ENCODE results near the gene NDUFA12. TPM values are rescaled to one million over a fixed set of nuclear protein-coding genes. Genes with fewer than 3 reads are reported as not detected.
A peak's percentile ranks its signal among the peaks of the same experiment; 100 is the strongest.

The NDUFA12 gene
- 100 to 1,000 TPM; 147 to 160 TPM for total RNA-seq

- Mint-ChIP-seq H3K27ac (peak within 1 kb of the TSS; percentile 86), H3K4me1 (ENCODE audit: low read depth) (peaks cover 51% of the 10 kb centered on the region), H3K36me3 (ENCODE audit: low read depth) (peaks cover 35% of the 10 kb centered on the region), H3K4me3 (peak within 1 kb of the TSS; percentile 89), H3K9me3 (peaks cover 15% of the 10 kb centered on the region), H3K27me3 (ENCODE audit: low read depth) (no peaks in the 10 kb centered on the region)
- CTCF ChIA-PET, result interaction anchor here (0.7 to 1.4 kb wide), 3 partner anchors 11 to 532 kb away, joined by 3 to 4 read pairs (median 3); no protein-coding TSS in a partner anchor
- peak; percentile 97 for DNase-seq
- intact Hi-C loops (cut with micrococcal nuclease), result loop anchor here (1.0 to 10.0 kb wide), 12 partner anchors 15 to 1191 kb away; partner anchors contain the start of genes CEP83, ELK3, FGD6 and METAP2
These were observed at the start of gene NDUFA12 for GRCh38 chr12:95003213-95003920. NDUFA12 (minus strand) TSS chr12:95003697; CDS start chr12:95003680, 17 bp downstream.

- DNase-seq, result no peak
- no peaks in the 10 kb centered on the region for H3K9me3 Mint-ChIP-seq
- no peak overlapping the region for H3K4me3 Mint-ChIP-seq
- H3K36me3 Mint-ChIP-seq (ENCODE audit: low read depth), result peaks cover 22% of the 10 kb centered on the region
- H3K27me3 Mint-ChIP-seq (ENCODE audit: low read depth), result no peaks in the 10 kb centered on the region
- no peaks in the 10 kb centered on the region for H3K4me1 Mint-ChIP-seq (ENCODE audit: low read depth)
- intact Hi-C loops (cut with micrococcal nuclease), result no loop called here
- CTCF ChIA-PET, result no interaction called here
- H3K27ac Mint-ChIP-seq, result no peak overlapping the region
These were observed 47.7 kb upstream of the NDUFA12 start for GRCh38 chr12:95051241-95051640.

DNA sequence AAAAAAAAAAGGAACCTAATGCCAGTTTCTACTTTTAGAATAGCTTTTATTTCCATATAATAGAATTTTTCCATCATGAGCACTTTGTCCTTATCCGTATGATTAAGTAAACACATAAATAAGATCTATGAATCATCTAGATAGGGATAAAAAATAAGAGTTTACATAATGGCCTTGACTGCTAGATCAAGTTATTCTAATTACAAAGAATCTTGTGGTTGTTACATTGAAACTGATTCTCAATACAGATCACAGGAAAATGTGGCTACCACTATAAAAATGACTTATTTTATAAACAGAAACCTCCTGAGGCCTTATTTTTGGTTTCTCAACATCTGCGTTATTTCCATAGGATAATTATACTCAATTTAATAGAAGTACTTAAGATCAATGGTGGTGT, 34.4 kb upstream of the NDUFA12 start:
- H3K27ac Mint-ChIP-seq, result no peak overlapping the region
- CTCF ChIA-PET, result no interaction called here
- peaks cover 24% of the 10 kb centered on the region for H3K36me3 Mint-ChIP-seq (ENCODE audit: low read depth)
- H3K9me3 Mint-ChIP-seq, result no peaks in the 10 kb centered on the region
- no peak for DNase-seq
- peaks cover 12% of the 10 kb centered on the region for H3K4me1 Mint-ChIP-seq (ENCODE audit: low read depth)
- H3K27me3 Mint-ChIP-seq (ENCODE audit: low read depth), result no peaks in the 10 kb centered on the region
- intact Hi-C loops (cut with micrococcal nuclease), result no loop called here
- no peak overlapping the region for H3K4me3 Mint-ChIP-seq

GRCh38 chr12:95034750-95035149, 31.3 kb upstream of the NDUFA12 start:
- no peak overlapping the region for H3K4me3 Mint-ChIP-seq
- H3K27ac Mint-ChIP-seq, result no peak overlapping the region
- H3K4me1 Mint-ChIP-seq (ENCODE audit: low read depth), result peaks cover 12% of the 10 kb centered on the region
- H3K27me3 Mint-ChIP-seq (ENCODE audit: low read depth), result no peaks in the 10 kb centered on the region
- intact Hi-C loops (cut with micrococcal nuclease), result no loop called here
- CTCF ChIA-PET, result interaction anchor here (0.9 kb wide), 1 partner anchor 38 kb away, joined by 3 read pairs; the partner anchor contains the start of gene NR2C1
- no peak for DNase-seq
- peaks cover 20% of the 10 kb centered on the region for H3K36me3 Mint-ChIP-seq (ENCODE audit: low read depth)
- no peaks in the 10 kb centered on the region for H3K9me3 Mint-ChIP-seq

- Mint-ChIP-seq H3K27ac (no peak overlapping the region), H3K27me3 (ENCODE audit: low read depth) (no peaks in the 10 kb centered on the region), H3K36me3 (ENCODE audit: low read depth) (peaks cover 13% of the 10 kb centered on the region), H3K9me3 (no peaks in the 10 kb centered on the region), H3K4me3 (no peak overlapping the region), H3K4me1 (ENCODE audit: low read depth) (no peaks in the 10 kb centered on the region)
- DNase-seq, result no peak
- CTCF ChIA-PET, result interaction anchor here (0.6 kb wide), 1 partner anchor 77 kb away, joined by 3 read pairs; no protein-coding TSS in a partner anchor
- intact Hi-C loops (cut with micrococcal nuclease), result no loop called here
These were observed 19.0 kb upstream of the NDUFA12 start for GRCh38 chr12:95022477-95022876.

DNA sequence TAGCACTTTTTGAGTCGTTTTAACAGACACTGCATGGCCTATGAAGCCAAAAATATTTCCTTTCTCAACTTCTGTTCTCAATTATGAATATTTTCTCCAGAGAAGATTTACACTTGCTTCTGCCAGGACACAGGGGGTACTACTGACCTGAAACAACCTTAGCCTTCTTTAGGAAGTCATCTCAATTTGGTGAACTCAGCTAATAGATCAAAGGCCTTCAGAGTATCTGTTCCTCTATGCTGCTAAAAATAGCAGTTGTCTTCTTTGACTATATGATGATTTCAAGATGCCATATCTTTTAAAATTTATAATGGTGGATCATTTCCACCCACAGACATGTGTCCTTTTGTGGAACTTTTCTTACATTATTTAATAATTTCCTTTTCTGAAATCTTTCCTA, 14.0 kb upstream of the NDUFA12 start:
- Mint-ChIP-seq H3K4me3 (no peak overlapping the region), H3K9me3 (peaks cover 3% of the 10 kb centered on the region), H3K36me3 (ENCODE audit: low read depth) (peaks cover 11% of the 10 kb centered on the region), H3K4me1 (ENCODE audit: low read depth) (peaks cover under 1% of the 10 kb centered on the region), H3K27me3 (ENCODE audit: low read depth) (no peaks in the 10 kb centered on the region), H3K27ac (no peak overlapping the region)
- intact Hi-C loops (cut with micrococcal nuclease), result no loop called here
- CTCF ChIA-PET, result interaction anchor here (0.9 kb wide), 1 partner anchor 47 kb away, joined by 4 read pairs; no protein-coding TSS in a partner anchor
- no peak for DNase-seq

DNA sequence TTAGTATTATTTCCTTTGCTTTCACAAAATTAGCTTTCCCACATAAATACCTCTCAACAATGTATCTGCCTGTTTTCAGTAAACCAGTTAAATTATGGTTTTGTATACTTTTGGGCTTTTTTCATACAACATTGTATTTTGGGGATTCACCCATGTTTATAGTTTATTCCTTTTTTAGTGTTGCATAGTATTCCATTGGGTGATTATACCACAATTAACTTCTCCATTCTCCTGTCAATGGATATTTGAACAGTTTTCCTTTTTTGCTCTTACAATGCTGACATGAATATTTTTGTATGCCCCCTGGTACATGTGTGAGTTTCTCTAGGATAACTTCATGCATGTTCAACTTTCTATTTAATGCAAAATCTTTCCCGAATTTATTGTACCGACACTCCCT, 12.6 kb upstream of the NDUFA12 start:
- DNase-seq, result no peak
- peaks cover 3% of the 10 kb centered on the region for H3K9me3 Mint-ChIP-seq
- peaks cover 4% of the 10 kb centered on the region for H3K4me1 Mint-ChIP-seq (ENCODE audit: low read depth)
- intact Hi-C loops (cut with micrococcal nuclease), result no loop called here
- H3K27ac Mint-ChIP-seq, result no peak overlapping the region
- peaks cover 9% of the 10 kb centered on the region for H3K36me3 Mint-ChIP-seq (ENCODE audit: low read depth)
- CTCF ChIA-PET, result no interaction called here
- H3K27me3 Mint-ChIP-seq (ENCODE audit: low read depth), result no peaks in the 10 kb centered on the region
- H3K4me3 Mint-ChIP-seq, result no peak overlapping the region

- no peak for DNase-seq
- intact Hi-C loops (cut with micrococcal nuclease), result no loop called here
- H3K27ac Mint-ChIP-seq, result no peak overlapping the region
- H3K4me3 Mint-ChIP-seq, result no peak overlapping the region
- H3K27me3 Mint-ChIP-seq (ENCODE audit: low read depth), result no peaks in the 10 kb centered on the region
- H3K9me3 Mint-ChIP-seq, result peaks cover 3% of the 10 kb centered on the region
- H3K36me3 Mint-ChIP-seq (ENCODE audit: low read depth), result peaks cover 6% of the 10 kb centered on the region
- CTCF ChIA-PET, result interaction anchor here (0.6 to 0.7 kb wide), 2 partner anchors 11 to 981 kb away, joined by 3 to 5 read pairs; partner anchors contain the start of genes HAL and NDUFA12
- peaks cover 4% of the 10 kb centered on the region for H3K4me1 Mint-ChIP-seq (ENCODE audit: low read depth)
These were observed 11.1 kb upstream of the NDUFA12 start for GRCh38 chr12:95014554-95014953.

GRCh38 chr12:95006206-95006605, 2.7 kb upstream of the NDUFA12 start:
- Mint-ChIP-seq H3K9me3 (peaks cover 16% of the 10 kb centered on the region), H3K4me1 (ENCODE audit: low read depth) (peaks cover 24% of the 10 kb centered on the region), H3K27me3 (ENCODE audit: low read depth) (no peaks in the 10 kb centered on the region), H3K4me3 (no peak overlapping the region), H3K27ac (no peak overlapping the region), H3K36me3 (ENCODE audit: low read depth) (peaks cover 17% of the 10 kb centered on the region)
- no peak for DNase-seq
- CTCF ChIA-PET, result no interaction called here
- intact Hi-C loops (cut with micrococcal nuclease), result loop anchor here (10.0 kb wide), 1 partner anchor 801 kb away; no protein-coding TSS in a partner anchor

DNA sequence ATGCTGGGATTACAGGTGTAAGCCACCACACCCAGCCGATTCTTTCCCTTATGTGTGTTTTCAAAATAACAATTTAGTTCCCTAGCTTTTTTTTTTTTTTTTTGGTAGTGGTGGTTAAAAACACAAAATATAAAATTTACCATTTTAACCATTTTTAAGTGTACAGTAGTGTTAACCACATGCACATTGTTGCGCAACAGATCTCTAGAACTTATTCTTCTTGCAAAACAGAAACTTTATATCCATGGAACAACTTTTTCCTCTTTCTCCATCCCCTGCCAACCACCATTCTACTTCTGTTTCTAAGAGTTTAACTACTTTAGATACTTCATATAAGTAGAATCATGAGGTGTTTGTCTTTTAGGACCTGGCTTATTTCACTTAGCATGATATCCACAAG, 1.1 kb upstream of the NDUFA12 start:
- Mint-ChIP-seq H3K27ac (peak overlapping the region; percentile 86), H3K4me3 (peak overlapping the region; percentile 89), H3K9me3 (peaks cover 16% of the 10 kb centered on the region), H3K4me1 (ENCODE audit: low read depth) (peaks cover 39% of the 10 kb centered on the region), H3K36me3 (ENCODE audit: low read depth) (peaks cover 25% of the 10 kb centered on the region), H3K27me3 (ENCODE audit: low read depth) (no peaks in the 10 kb centered on the region)
- CTCF ChIA-PET, result interaction anchor here (0.6 kb wide), 1 partner anchor 359 kb away, joined by 3 read pairs; no protein-coding TSS in a partner anchor
- no peak for DNase-seq
- intact Hi-C loops (cut with micrococcal nuclease), result loop anchor here (5.0 to 10.0 kb wide), 4 partner anchors 362 to 800 kb away; partner anchors contain the start of gene CEP83

- Mint-ChIP-seq H3K27me3 (ENCODE audit: low read depth) (no peaks in the 10 kb centered on the region), H3K4me1 (ENCODE audit: low read depth) (peaks cover 46% of the 10 kb centered on the region), H3K27ac (peak overlapping the region; percentile 86), H3K36me3 (ENCODE audit: low read depth) (peaks cover 32% of the 10 kb centered on the region), H3K9me3 (peaks cover 16% of the 10 kb centered on the region), H3K4me3 (peak overlapping the region; percentile 89)
- CTCF ChIA-PET, result interaction anchor here (0.6 to 1.4 kb wide), 6 partner anchors 11 to 531 kb away, joined by 3 to 4 read pairs (median 3); no protein-coding TSS in a partner anchor
- intact Hi-C loops (cut with micrococcal nuclease), result loop anchor here (1.0 to 10.0 kb wide), 12 partner anchors 16 to 1191 kb away; partner anchors contain the start of genes CEP83, ELK3, FGD6 and METAP2
- DNase-seq, result no peak
These were observed 400 bp upstream of the NDUFA12 start for GRCh38 chr12:95003921-95004272.

DNA sequence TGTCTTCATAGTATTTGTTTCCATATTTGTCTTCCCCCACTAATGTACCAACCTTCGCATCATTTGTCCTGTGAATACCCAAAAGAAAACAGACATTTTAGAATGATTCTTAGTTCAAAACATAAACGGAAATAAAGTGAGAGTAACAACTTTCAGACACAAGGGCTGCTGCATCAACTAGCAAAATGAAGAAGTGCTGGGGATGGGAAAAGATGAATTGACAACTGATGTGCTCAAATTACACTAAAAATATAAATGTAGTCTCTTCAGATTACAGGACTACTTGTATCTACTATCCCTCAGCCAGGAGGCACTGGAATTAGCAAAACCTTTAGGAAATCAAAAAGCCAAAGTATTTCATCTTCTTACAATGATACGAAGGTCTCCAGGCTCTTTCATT, 743 bp downstream of the NDUFA12 start:
- peak overlapping the region; percentile 89 for H3K4me3 Mint-ChIP-seq
- H3K36me3 Mint-ChIP-seq (ENCODE audit: low read depth), result peaks cover 37% of the 10 kb centered on the region
- no peak for DNase-seq
- no peaks in the 10 kb centered on the region for H3K27me3 Mint-ChIP-seq (ENCODE audit: low read depth)
- H3K9me3 Mint-ChIP-seq, result peaks cover 11% of the 10 kb centered on the region
- CTCF ChIA-PET, result interaction anchor here (0.6 to 1.4 kb wide), 2 partner anchors 532 to 637 kb away, joined by 3 to 4 read pairs; no protein-coding TSS in a partner anchor
- H3K27ac Mint-ChIP-seq, result peak overlapping the region; percentile 86
- intact Hi-C loops (cut with micrococcal nuclease), result loop anchor here (1.0 to 10.0 kb wide), 12 partner anchors 14 to 1192 kb away; partner anchors contain the start of genes CEP83, ELK3, FGD6 and METAP2
- peaks cover 55% of the 10 kb centered on the region for H3K4me1 Mint-ChIP-seq (ENCODE audit: low read depth)
